HG03439 (cell line): ENCODE measurements around the gene TRIO.

ENCODE experiments used
- ATAC-seq: cut with Tn5 transposase; IDR thresholded peaks from one replicate; pipeline ENCODE4 v1.9.1; 2021; ENCODE audit warnings: mild to moderate bottlenecking, moderate library complexity; ENCODE audit not compliant: unreplicated experiment

Gene TRIO

GRCh38 chr5:14281746-14282181, 138.6 kb downstream of the TRIO start:
- no peak for ATAC-seq

- ATAC-seq: no peak
These were observed 140.0 kb downstream of the TRIO start for GRCh38 chr5:14283139-14283538.

- no peak for ATAC-seq
These were observed 141.4 kb downstream of the TRIO start for GRCh38 chr5:14284392-14285148.

- no peak for ATAC-seq
These were observed 142.9 kb downstream of the TRIO start for GRCh38 chr5:14286007-14286406.

GRCh38 chr5:14286574-14287421, 143.7 kb downstream of the TRIO start:
- peak; percentile 75 for ATAC-seq

- no peak for ATAC-seq
These were observed 149.9 kb downstream of the TRIO start for GRCh38 chr5:14292766-14293658.

- ATAC-seq: no peak
These were observed 152.5 kb downstream of the TRIO start for GRCh38 chr5:14295610-14296009.

GRCh38 chr5:14296533-14297331, 153.6 kb downstream of the TRIO start:
- no peak for ATAC-seq

- no peak for ATAC-seq
These were observed 154.6 kb downstream of the TRIO start for GRCh38 chr5:14297697-14298096.

- no peak for ATAC-seq
These were observed 155.1 kb downstream of the TRIO start for GRCh38 chr5:14298126-14298847.

GRCh38 chr5:14299666-14300065, 156.5 kb downstream of the TRIO start:
- ATAC-seq: no peak

GRCh38 chr5:14301186-14301585, 158.0 kb downstream of the TRIO start:
- no peak for ATAC-seq

GRCh38 chr5:14302330-14302729, 159.2 kb downstream of the TRIO start:
- ATAC-seq: no peak

GRCh38 chr5:14305045-14305444, 161.9 kb downstream of the TRIO start:
- no peak for ATAC-seq

- no peak for ATAC-seq
These were observed 163.2 kb downstream of the TRIO start for GRCh38 chr5:14306329-14306815.

- ATAC-seq: no peak
These were observed 165.4 kb downstream of the TRIO start for GRCh38 chr5:14308384-14309154.

GRCh38 chr5:14309199-14309598, 166.1 kb downstream of the TRIO start:
- ATAC-seq: no peak

GRCh38 chr5:14309878-14310531, 166.9 kb downstream of the TRIO start:
- no peak for ATAC-seq
